Psoas muscle (tissue), 8 donors: ENCODE results near the gene SH3RF2. TPM values are rescaled to one million over a fixed set of nuclear protein-coding genes. Genes with fewer than 3 reads are reported as not detected.
A peak's percentile ranks its signal among the peaks of the same experiment; 100 is the strongest.

Experiments used
- ATAC-seq, 4 donors: fragments of 200-7000 bp; cut with Tn5 transposase; one replicate each; pipeline ENCODE4 v1.9.1; 2020; ENCODE audit warnings: moderate library complexity in 3 of 4, mild to moderate bottlenecking in 2 of 4
- DNase-seq, 2 donors: peaks; one replicate each; pipeline ENCODE4 v3.0.0-alpha.2; 2020
- H3K27ac ChIP-seq: fragments of 200-600 bp; one replicate; pipeline ENCODE4 v1.8.0; 2022
- H3K27me3 ChIP-seq, 3 donors: fragments of 200-600 bp in 1 of 3; one replicate each; pipeline versions ENCODE4 v1.6.1 to v1.8.0; 2013 to 2022; ENCODE audit warnings: low read length in 2 of 3, mild to moderate bottlenecking in 2 of 3, moderate library complexity in 1 of 3; ENCODE audit not compliant: insufficient read depth in 3 of 3
- H3K36me3 ChIP-seq, 2 donors: fragments of 200-600 bp in 1 of 2; one replicate each; pipeline versions ENCODE4 v1.6.1 to v1.8.0; 2013 to 2022; ENCODE audit warnings: low read depth in 1 of 2, mild to moderate bottlenecking in 1 of 2, moderate library complexity in 1 of 2; ENCODE audit not compliant: insufficient read depth in 1 of 2
- H3K4me1 ChIP-seq: fragments of 200-600 bp; one replicate; pipeline ENCODE4 v1.8.0; 2022
- H3K4me3 ChIP-seq: fragments of 200-600 bp; one replicate; pipeline ENCODE4 v1.8.0; 2022; ENCODE audit warnings: mild to moderate bottlenecking
- H3K9me3 ChIP-seq: fragments of 200-600 bp; one replicate; pipeline ENCODE4 v1.8.0; 2022
- WGBS, 3 donors: extraction: QIAGEN DNeasy Blood & Tissue Kit; methylation state at CpG; one replicate each; pipeline versions ENCODE4 v1.1.6 to v1.1.7; 2013; 5-methylcytosine and 5-hydroxymethylcytosine counted together
- intact Hi-C, 2 donors: fragments of 100-400 bp; cut with DNase I; formaldehyde crosslinking; loops; one replicate each; pipeline versions ENCODE4 v1.11.0 to v1.14.2; 2022
- polyA plus RNA-seq, 3 donors: library from polyadenylated mRNA; stranded (reverse); fragments of 200-250 nt; gene quantifications; one replicate each; pipeline ENCODE4 v1.2.3, GENCODE V29; 2013
- total RNA-seq, 4 donors: library from RNA; stranded (reverse); fragmentation: NEBNext Ultra II Directional in 2 of 4; extraction: Animal tissue kit (Norgen Biotek cat#: 25700) in 2 of 4; gene quantifications; one replicate each; pipeline versions ENCODE4 v1.2.1 to v1.2.4, GENCODE V29; 2021 to 2023
- TF ChIP-seq, protein P1 (sequence below): fragments of 200-600 bp; IDR thresholded peaks from one replicate; pipeline ENCODE4 v1.8.0; 2022; ENCODE audit warnings: antibody characterized with exemption
- donor health status: healthy with polysubstance abuse.
- donor health status: DM: no; HTN: no; CAD: no; lungs with moderate emphysema.
- donor health status: Bipolar disorder and iron deficiency.
- donor health status: healthy.
- donor health status: DM: yes; HTN: yes; CAD: no.
- donor health status: DM: no; HTN: no; CAD: no.
- donor health status: DM: no; HTN: no; CAD: no.
- donor health status: DM: yes; HTN: yes; CAD: no.

SH3RF2 gene
- total and polyA plus RNA-seq, 7 donors, result 1.1 to 64.1 (median 24.3) TPM

DNA sequence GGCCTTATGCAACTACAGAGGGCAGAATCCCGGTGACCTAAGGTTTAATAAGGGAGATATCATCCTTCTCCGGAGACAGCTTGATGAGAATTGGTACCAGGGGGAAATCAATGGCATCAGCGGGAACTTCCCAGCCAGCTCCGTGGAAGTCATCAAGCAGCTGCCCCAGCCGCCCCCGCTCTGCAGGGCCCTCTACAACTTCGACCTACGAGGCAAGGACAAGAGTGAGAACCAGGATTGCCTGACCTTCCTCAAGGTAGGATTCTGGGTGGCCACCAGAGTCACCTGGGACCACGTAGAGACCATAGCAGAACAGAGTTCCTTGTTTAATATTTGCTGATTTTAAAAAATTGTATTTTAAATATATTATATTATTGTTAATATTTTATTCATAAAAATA lies 63.7 kb downstream of the SH3RF2 start:
- H3K36me3 ChIP-seq, result peaks cover 0 to 7% of the 10 kb centered on the region in 2 donors
- intact Hi-C loops, result no loop called here
- TF ChIP-seq, protein P1, sequence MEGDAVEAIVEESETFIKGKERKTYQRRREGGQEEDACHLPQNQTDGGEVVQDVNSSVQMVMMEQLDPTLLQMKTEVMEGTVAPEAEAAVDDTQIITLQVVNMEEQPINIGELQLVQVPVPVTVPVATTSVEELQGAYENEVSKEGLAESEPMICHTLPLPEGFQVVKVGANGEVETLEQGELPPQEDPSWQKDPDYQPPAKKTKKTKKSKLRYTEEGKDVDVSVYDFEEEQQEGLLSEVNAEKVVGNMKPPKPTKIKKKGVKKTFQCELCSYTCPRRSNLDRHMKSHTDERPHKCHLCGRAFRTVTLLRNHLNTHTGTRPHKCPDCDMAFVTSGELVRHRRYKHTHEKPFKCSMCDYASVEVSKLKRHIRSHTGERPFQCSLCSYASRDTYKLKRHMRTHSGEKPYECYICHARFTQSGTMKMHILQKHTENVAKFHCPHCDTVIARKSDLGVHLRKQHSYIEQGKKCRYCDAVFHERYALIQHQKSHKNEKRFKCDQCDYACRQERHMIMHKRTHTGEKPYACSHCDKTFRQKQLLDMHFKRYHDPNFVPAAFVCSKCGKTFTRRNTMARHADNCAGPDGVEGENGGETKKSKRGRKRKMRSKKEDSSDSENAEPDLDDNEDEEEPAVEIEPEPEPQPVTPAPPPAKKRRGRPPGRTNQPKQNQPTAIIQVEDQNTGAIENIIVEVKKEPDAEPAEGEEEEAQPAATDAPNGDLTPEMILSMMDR, result no peak
- DNase-seq (no peak), ATAC-seq (no peak)
- H3K4me3 ChIP-seq, result no peak overlapping the region
- no peaks in the 10 kb centered on the region for H3K9me3 ChIP-seq
- H3K4me1 ChIP-seq, result no peaks in the 10 kb centered on the region
- H3K27me3 ChIP-seq, result no peaks in the 10 kb centered on the region
- no peak overlapping the region for H3K27ac ChIP-seq
- WGBS, 3 donors, result 88 to 93% (median 91%) methylated on average over 9 of the region's 9 CpGs

DNA sequence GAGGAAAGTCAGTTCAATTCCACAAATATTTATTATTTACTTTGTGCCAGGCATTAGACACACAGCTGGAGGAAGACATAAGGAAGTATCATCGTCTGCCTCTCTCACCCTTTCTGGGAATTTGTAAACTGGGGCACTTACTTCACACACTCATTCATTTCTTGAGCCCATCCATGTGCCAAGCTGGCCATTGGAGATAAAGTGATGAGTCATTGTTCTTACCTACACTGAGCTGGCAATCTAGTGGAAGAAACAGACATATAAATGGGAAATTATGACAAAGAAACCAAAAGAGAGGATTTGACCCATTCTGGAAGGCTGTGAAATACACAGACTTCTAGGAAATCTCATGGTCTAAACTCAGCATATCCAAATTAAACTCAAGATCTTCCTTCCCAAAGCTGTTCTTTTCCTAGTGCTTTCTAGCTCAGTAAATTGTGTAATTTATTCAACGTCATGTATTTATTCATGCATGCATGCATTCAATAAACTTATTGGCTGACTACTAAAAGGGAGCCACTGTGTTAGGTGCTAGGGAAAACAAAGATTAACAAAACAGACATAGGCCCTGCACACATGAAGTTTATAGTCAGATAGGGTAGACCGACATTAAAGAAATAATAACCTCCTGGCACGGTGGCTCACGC lies 65.3 kb downstream of the SH3RF2 start:
- 76 to 89% (median 80%) methylated on average over 5 of the region's 5 CpGs for WGBS, 3 donors
- DNase-seq, result no peak
- TF ChIP-seq, protein P1, result no peak
- intact Hi-C loops, result no loop called here
- H3K27ac ChIP-seq, result no peak overlapping the region
- no peaks in the 10 kb centered on the region for H3K27me3 ChIP-seq
- peak in 2 of 4 donors; percentile 51 to 52 for ATAC-seq
- no peak overlapping the region for H3K4me3 ChIP-seq
- peaks cover 0 to 7% of the 10 kb centered on the region in 2 donors for H3K36me3 ChIP-seq
- no peaks in the 10 kb centered on the region for H3K4me1 ChIP-seq
- H3K9me3 ChIP-seq, result no peaks in the 10 kb centered on the region

DNA sequence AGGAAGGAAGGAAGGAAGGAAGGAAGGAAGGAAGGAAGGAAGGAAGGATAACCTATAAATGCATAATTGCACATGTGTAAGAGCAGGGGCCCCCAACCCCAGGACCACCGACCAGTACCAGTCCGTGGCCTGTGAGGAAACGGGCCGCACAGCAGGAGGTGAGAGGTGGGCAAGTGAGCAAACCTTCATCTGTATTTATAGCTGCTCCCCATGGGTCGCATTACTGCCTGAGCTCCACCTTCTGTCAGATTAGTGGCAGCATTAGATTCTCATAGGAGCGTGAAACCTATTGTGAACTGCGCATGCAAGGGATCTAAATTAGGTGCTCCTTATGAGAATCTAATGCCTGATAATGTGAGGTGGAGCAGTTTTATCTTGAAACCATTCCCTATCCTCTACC lies 66.1 kb downstream of the SH3RF2 start:
- Histone ChIP-seq H3K27ac (no peak overlapping the region), H3K4me1 (no peaks in the 10 kb centered on the region), H3K36me3 (peaks cover 0 to 7% of the 10 kb centered on the region in 2 donors), H3K27me3 (no peaks in the 10 kb centered on the region), H3K9me3 (no peaks in the 10 kb centered on the region), H3K4me3 (no peak overlapping the region)
- no peak for ATAC-seq
- TF ChIP-seq, protein P1, result no peak
- no peak for DNase-seq
- WGBS, 3 donors, result 75 to 77% (median 75%) methylated on average over 7 of the region's 7 CpGs
- intact Hi-C loops, result no loop called here

DNA sequence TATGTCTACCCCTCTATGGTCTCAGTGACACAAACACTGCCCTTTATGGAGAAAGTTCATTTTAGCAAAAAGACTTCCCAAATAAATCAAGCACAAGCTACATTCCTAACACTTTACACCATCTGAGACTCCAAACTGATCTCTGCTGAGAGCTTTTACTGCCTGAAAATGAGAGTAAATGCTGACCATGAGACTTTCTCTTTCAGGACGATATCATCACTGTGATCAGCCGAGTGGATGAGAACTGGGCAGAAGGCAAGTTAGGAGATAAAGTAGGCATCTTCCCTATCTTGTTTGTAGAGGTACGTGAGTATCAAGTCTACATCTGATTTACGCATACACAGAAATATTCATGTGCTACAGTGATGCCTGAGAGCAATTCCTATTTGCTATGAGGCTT lies 67.5 kb downstream of the SH3RF2 start:
- Histone ChIP-seq H3K9me3 (no peaks in the 10 kb centered on the region), H3K4me1 (no peaks in the 10 kb centered on the region), H3K27me3 (no peaks in the 10 kb centered on the region), H3K27ac (no peak overlapping the region), H3K36me3 (peaks cover 0 to 7% of the 10 kb centered on the region in 2 donors), H3K4me3 (no peak overlapping the region)
- TF ChIP-seq, protein P1, result no peak
- DNase-seq (no peak), ATAC-seq (no peak)
- whole genome bisulfite sequencing, 3 donors, result 69 to 78% (median 76%) methylated on average over 4 of the region's 4 CpGs
- intact Hi-C loops, result no loop called here

DNA sequence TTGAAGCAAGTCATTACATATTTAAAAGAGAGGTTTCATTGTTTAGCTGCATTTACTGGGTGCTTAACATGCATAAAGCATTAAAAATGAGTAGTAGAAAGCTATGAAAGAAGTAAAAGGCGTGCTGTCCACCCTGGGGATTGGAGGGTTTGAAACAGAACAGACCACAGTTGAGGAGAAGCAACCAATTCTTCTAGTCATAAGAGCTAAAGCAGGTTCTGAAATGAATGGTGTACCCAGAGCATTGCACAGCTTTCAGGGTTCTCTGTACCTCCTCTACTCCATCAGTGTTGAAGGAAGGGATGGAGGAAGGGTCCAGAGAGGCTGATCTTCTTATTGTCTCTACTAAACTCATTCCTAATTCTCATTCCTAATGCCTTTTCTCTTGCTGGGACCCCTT lies 68.9 kb downstream of the SH3RF2 start:
- TF ChIP-seq, protein P1, result no peak
- intact Hi-C loops, result no loop called here
- 79 to 92% (median 86%) methylated on average over 1 of the region's 1 CpG for WGBS, 3 donors

More for the DNA sequence above, 68.9 kb downstream of the SH3RF2 start:
- H3K27me3 ChIP-seq, result no peaks in the 10 kb centered on the region
- H3K4me3 ChIP-seq, result no peak overlapping the region
- ATAC-seq (no peak), DNase-seq (no peak)
- no peak overlapping the region for H3K27ac ChIP-seq
- no peaks in the 10 kb centered on the region for H3K9me3 ChIP-seq
- no peaks in the 10 kb centered on the region for H3K4me1 ChIP-seq
- peaks cover 0 to 4% of the 10 kb centered on the region in 2 donors for H3K36me3 ChIP-seq
